NOMO-1 treated with dmso at 0.1 percent for 144 hours (cell line): Measurements from ENCODE around the gene SEMA6C.
"Not testable (repeated sequence)": the region's sequence is repeated elsewhere in the genome, so short reads cannot be mapped to it uniquely, and the experiment has no call there.

ENCODE experiments used
- DNase-seq: peaks from one replicate; lab custom pipeline; 2025; ENCODE audit not compliant: unreplicated experiment; lab: John Stamatoyannopoulos, UW

The SEMA6C gene

GRCh38 chr1:151130987-151131586 is 15.3 kb downstream of the SEMA6C start:
- no peak for DNase-seq

DNA sequence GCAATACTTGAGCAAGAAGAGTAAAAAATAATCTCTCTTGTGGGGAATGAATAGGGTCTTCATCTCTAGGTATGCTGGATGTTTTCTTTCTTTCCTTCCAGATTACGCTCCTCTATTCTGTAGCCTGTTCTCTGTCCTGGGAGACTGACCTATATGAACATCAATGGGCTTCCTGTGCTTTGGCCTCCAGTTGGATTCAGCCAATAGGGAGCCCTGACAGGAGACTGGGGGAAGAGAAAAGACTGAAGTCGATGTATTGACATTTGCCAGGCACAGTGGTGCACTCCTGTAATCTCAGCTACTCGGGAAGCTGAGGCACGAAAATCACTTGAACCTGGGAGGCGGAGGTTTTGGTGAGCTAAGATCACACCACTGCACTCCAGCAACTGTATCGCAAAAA is 17.6 kb downstream of the SEMA6C start:
- no peak for DNase-seq

DNA sequence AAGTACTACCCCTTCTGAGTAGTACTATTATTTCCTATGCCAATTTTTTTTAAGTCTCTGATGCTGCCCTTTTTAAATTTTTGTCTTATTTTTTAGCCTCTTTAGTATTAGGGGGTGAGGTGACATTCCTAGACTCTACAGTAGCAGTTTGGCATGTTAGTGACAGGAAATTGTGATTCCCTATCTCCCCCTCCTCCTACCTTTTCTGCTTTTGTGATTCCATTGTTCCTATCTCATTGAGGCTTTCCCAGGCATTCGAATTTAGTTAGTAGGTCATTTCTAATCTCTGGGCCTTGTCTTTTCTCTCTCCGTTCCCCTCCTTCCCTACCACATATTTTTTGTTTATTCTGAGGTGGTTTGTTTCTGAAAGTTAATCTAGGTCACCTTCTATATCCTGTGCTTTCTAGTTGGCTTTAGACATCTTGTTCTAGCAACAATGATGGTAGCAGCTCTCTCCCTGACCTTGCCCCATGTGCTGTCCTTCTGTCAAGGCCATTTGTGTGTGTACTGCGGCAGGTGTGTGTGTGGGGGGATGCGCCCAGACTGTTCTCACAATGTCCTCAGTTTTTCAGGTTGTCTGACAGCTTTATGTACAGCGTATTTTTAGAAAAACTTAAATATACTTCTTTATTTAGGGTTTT is 21.5 kb downstream of the SEMA6C start:
- no peak for DNase-seq

DNA sequence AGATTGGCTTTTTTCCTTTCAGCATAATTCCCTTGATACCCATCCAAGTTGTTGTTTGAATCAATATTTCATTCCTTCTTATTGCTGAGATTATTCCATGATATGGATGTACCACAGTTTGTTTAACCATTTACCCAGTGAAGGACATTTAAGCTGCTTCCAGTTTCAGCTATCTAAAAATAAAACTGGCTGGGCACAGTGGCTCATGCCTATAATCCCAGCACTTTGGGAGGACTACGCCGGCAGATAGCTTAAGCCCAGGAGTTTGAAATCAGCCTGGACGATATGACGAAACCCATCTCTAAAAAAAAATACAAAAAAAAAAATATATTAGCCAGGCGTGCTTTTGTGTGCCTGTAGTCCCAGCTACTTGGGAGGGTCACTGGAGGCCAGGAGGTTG is 32.6 kb downstream of the SEMA6C start:
- DNase-seq = no peak

DNA sequence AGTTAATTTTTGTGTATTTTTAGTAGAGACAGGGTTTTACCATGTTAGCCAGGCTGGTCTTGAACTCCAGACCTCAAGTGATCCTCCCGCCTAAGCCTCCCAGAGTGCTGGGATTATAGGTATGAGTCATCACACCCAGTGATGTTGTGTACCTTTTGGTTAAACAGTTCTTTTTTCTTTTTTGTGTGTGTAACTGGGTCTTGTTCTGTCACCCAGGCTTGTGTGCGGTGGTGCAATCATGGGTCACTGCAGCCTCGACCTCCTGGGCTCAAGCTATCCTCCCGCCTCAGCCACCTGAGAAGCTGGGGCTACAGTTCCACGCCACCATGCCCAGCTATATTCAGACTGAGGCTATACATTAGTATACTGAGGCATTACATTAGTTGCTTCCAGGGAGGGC is 38.1 kb downstream of the SEMA6C start:
- DNase-seq = no peak

- no peak for DNase-seq
These were observed 39.5 kb downstream of the SEMA6C start for GRCh38 chr1:151106894-151107293.

DNA sequence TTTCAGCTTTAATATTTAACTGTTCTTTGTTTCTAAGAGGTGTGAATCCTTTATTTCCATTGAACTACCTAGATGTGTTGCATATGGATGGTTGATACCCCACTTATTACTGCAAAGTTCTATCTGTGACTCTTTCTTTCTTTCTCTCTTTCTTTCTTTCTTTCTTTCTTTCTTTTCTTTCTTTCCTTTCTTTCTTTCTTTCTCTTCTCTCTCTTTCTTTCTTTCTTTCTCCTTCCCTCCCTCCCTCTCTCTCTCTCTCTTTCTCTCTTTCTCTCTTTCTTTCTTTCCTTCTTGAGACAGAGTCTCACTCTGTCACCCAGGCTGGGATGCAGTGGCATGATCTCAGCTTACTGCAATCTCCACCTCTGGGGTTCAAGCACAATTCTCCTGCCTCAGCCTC is 41.8 kb downstream of the SEMA6C start:
- no peak for DNase-seq

DNA sequence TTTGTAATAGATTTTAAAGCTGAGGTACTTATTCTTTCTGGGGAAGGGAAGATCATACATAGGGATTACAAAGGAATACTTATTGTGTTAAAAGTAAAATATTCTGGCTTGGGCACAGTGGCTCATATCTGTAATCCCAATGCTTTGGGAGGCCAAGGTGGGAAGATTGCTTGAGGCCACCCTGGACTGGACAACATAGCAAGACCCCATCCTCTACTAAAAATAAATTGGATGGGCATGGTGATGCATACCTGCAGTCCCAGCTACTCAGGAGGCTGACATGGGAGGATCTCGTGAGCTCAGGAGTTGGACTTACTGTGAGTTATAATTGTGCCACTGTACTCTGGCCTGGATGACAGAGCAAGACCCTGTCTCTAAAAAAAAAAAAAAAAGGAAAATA is 48.3 kb downstream of the SEMA6C start:
- no peak for DNase-seq

- DNase-seq = not testable (repeated sequence)
These were observed 49.0 kb downstream of the SEMA6C start for GRCh38 chr1:151097426-151097825.

DNA sequence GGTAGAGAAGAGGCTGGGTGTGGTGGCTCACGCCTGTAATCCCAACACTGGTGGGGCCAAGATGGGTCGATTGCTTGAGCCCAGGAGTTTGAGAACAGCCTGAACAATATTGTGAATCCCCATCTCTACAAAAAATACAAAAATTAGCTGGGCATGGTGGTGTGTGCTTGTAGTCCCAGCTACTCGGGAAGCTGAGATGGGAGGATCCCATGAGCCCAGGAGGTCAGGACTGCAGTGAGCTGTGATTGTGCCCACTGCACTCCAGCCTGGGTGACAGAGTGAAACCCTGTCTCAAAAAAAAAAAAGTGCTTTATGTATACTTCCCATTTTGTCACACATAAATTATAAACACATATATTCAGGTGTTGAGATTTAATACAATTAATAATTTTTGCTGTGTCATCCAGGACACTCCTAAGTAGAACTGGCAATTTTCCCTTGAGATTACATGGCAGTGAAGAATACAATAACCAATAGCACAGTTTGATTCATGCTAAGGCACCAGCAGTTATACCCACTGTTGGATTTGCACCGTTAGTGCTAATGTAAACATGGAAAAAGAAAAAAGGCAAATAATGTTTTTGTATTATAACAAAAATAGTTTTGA is 60.4 kb downstream of the SEMA6C start:
- DNase-seq = no peak
